SW480 (cell line): ENCODE measurements around the gene TMEM79.

Source experiments
- DNase-seq: peaks from one replicate; pipeline ENCODE4 v3.0.0-alpha.2; 2016; ENCODE audit warnings: low spot score

TMEM79 gene

DNA sequence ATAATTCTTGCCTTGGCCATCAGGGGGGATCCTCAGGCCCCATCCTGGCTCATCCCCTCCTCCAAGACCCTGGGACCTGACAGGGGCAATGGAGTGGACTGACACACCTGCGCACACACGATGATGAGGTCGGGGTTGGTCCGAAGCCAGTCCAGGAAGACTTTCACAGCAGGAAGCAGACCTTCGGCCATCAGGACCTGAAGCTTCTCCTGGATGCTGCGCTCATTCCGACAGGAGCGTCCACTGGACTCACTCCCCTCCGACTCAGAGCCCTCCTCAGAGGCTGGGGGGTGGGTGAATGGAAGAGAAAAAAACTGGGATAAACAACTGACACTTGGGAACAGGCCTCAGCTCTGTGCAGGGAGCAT, 20.9 kb upstream of the TMEM79 start:
- no peak for DNase-seq

DNA sequence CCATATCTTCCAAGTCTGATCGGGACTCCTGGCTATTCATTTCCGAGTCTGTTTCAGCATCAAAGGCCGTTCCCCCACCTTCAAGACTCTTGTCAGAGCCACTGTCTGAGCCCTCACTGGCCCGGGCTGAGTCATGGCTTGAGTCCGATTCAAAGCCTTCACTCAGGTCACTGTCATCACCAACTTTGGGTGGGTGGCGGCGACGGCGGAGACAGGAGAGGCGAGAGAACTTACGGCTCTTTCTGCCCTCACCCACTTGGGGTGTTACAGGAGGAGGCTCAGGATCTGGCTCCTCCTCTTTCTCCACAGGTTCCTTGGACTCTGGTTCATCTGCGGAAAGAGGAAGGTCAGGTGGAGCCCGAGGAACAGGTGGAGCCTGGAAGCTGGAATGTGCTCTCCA, 18.1 kb upstream of the TMEM79 start:
- DNase-seq, result no peak

DNA sequence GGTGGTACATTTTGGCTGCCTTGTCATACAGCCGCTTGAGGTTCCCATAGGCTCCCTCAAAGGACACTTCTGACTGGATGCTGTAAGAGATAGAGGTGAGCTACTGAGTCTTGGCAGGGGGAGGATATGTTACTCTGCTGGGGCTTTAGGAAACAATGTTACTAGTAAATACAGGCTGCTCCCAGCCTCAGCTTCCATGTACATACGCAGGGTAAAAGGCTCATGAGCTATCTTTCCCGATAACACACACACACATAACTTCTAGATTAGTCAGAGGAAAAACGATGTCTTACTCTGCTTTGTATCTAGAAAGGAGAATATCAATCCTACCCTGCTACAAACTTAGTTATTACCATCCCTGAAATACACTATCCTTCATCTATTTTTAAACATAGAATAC, 15.8 kb upstream of the TMEM79 start:
- no peak for DNase-seq

DNA sequence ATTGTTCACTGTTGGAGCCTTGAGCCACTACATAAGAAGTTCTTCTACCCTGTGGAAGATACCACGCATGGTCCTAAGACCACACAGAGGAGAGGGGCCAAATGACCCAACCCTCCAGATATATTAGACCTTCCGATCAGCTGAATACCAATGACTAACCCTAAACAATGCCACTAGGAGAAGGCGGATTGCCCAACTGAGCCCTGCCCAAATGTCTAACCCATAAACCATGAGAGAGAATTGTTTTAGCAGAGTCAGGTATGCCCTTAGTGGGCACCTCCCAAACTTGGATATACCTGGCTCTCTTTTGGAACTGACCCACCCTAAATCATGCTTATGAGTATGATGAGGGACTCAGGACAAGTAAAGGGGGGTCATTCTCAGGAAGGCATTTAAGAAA, 13.8 kb upstream of the TMEM79 start:
- no peak for DNase-seq

DNA sequence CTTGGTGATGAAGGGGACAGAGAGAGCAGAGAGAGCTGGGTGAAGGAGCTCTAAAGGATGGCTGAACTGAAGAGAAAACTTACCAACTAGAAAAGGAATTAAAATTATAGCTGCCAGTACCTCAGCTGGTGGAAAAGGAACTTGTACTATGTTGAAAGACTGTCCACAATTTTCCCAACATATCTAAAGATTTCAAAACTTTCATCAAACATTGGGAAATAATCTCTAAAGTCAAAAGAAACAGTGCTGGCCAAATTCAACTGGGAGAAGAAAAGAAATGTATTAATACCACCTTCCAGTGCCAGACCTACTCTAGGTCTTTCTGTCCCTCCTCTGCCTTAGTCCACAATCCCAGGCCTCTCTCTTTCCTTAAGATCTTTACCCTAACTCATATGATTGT, 7.6 kb upstream of the TMEM79 start:
- no peak for DNase-seq

DNA sequence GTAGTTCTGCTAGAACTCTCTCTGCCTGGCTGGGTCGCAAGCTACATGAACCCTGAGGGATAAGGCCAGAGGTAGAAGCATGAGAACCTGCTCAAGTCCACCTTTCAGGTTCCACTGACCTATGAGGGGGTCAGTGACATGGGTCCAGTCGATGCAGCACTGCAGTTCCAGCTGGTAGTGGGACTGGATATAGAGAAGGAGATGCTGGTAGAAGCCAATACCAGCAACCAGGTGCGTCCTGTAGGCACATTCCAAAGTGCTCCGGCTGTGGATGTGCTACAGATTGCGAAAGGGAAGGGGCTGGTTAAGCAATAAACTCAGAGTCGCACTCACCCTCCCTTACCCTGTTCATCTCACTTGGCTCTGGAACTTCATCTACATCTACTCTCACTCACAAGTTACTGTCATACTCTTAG, 7.2 kb upstream of the TMEM79 start:
- DNase-seq, result no peak

DNA sequence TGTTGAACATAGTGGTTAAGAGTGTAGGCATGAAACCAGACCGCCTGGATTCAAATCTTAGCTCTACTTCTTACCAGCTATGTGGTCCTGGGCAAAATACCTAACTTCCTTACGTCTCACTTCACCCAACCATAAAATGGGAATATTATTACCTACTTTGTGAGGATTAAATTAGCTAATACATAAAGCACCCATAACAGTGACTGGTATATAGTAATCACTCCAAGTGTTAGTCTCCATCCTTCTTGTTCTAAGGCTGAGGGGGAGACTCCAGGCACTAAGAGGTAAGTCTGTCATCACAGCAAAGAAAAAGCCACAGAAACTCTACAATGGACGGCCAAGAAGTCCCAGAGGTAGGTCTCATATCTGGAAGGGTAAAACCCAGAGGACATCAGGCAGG, 4.3 kb upstream of the TMEM79 start:
- no peak for DNase-seq

DNA sequence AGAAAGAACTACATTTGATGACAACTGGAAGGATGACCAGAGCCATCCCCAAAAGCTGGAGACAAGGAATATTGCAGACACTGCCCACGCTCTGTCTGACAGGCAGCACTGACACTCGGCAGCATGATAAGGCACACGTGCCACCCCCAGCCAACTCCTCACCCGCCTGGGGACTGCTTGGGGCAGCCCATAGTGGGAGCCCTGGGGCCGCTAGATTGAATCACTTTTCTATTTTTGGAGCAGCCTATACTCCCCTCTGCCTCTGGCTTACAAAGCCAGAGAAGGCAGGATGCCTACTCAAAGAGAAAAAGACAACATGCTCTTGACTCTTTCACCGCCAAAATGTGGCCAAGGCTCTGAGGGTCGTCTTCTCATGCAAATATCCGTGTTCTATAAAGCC, 2.8 kb upstream of the TMEM79 start:
- DNase-seq, result no peak

DNA sequence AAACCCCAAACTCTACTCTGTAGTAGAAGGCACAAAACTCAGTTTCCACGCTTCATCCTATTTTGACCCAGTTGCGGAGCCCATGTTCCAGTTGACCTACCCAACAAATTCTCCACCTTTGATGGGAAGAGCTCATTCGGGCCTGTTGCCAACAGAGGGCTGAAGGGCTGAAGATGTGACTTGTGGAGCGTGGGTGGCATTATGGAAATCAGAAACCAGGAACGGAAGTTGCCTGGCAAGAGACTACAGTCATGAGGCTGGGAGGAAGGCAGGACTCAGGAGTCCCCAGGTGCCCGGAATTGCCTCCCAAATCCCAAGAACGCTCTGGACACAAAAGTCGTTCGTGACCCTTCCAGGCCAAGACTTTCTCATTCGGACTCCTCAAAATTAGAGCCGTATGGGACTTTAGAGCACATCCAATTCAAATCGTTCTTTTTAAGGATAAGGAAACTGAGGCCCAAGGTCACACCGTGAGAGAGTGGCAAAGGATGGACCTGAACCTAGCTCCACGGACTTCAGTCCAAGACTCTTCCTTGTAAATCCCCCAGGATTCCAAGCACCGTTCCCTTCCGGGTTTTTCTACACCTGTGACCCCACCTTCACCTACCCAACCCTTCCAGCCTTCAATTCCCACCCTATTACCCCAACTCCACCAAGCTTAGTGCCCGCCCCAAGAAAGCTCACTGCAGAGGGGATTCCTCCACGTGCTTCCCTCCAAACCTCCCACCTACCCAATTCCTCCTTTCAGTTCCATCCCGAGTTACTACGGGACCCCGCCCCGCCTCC, 2.2 kb upstream of the TMEM79 start:
- DNase-seq, result peak; percentile 72

DNA sequence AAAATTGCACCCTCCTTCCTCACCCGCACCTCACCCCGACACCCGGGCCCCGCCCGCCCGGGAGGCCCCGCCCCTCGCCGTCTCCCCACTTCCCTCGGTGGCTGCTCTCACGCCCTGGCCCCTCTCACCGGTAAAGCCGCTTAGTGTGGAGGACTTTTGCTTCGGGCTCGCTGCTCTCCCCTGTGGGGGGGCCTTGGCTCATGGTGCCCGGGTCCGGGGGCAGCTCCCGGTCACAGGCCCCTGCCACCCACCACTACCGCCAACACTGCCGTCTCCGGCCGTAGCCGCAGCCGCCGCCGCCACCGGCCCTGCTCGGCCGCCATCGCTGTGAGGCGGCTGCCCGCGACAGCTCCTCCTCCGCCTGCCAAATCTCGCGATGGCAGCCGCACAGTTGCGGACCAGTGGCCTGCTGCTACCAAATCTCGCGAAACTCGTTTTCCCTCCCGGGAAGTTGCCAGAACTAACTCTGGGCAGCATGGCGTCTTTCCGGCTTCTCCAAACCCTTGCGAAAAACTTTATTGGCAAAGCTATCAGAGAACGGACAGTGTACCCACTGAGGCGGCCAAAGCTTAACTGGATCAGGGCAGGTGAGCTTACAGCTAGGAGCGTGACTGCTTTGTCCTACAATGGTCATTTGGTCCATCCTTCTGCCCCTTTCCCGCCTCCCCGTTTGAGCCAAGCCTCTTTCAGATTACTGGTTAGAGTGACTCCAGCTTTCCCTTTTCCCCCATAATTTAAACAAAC, 1.5 kb upstream of the TMEM79 start, which contains the start of gene SMG5:
TSS of gene SMG5 (minus strand) at position 347 of the 744 bp plus-strand sequence. CDS start at position 202, 145 bp downstream.
- peak; percentile 98 for DNase-seq

DNA sequence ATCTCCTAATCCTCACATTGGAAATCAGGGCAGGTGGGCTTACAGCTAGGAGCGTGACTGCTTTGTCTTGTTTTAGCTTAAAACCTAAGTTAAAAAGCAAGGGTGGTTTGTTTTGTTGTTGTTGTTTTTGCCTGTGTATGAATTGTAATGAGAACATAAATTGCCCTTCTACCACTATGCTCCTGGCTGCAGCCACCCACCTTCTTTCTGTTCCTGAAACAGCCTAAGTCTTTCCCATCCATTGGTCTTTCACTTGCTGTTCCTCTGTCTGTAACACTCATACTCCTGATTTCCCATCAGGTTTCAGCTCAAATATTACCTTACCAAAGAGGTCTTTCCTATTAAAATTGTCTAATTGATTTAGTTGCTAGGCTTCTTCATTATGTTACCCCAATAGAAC, 604 bp upstream of the TMEM79 start:
- DNase-seq, result no peak

DNA sequence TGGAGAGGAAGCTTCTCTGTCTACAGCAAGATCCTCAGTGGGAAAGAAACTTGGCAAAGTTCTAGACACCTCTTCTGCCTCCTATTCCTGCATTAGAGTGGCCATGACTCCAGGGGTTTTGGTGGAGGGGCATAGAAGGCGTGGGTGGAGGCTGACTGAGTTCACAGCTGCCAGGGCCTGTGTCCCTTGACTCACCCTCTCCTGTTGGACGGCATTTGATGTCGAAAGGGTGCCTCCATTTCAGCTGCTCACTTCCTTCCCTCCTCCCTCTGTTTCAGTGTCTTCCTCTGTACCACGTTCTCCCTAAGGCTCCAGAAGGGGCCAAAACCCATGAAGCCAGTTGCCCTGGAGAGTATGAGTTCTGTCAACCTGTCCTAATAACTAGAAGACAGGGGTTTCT, 632 bp downstream of the TMEM79 start:
- DNase-seq, result no peak

DNA sequence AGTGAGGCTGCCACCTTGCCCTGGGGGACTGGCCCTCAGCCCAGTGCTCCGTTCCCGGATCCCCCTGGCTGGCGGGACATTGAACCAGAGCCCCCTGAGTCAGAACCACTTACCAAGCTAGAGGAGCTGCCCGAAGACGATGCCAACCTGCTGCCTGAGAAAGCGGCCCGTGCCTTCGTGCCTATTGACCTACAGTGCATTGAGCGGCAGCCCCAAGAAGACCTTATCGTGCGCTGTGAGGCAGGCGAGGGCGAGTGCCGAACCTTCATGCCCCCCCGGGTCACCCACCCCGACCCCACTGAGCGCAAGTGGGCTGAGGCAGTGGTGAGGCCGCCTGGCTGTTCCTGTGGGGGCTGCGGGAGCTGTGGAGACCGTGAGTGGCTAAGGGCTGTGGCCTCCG, 1.3 kb downstream of the TMEM79 start:
- DNase-seq, result no peak

DNA sequence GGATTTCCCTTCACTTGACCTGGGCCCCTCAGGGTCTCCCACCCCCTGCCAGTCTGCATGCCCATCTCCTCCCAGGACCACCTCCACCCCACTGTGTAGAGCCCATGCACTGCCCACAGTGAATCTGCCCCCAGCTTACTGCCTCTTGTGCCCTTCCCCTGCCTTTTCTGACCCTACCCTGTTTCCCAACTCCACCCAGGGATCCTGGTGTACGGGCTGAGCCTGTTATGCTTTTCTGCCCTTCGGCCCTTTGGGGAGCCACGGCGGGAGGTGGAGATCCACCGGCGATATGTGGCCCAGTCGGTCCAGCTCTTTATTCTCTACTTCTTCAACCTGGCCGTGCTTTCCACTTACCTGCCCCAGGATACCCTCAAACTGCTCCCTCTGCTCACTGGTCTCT, 1.9 kb downstream of the TMEM79 start:
- DNase-seq, result no peak

DNA sequence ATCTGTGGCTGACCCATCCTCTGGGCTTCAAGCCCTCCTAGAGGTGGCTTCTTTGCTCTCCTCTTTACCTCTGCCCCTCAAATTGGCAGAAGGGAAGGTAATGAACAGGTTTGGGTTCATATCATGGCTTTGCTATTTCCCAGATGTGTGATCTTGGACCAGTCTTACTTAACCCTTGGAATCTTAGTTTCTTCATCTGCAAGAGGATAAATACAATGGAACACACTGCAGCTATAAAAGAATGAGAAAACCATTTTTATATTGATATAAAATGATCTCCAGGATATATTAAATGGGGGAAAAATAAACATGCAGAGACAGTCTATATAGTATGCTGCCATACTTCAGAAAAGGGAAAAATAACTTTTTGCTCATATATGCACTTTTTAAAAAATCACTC, 5.7 kb downstream of the TMEM79 start:
- no peak for DNase-seq

DNA sequence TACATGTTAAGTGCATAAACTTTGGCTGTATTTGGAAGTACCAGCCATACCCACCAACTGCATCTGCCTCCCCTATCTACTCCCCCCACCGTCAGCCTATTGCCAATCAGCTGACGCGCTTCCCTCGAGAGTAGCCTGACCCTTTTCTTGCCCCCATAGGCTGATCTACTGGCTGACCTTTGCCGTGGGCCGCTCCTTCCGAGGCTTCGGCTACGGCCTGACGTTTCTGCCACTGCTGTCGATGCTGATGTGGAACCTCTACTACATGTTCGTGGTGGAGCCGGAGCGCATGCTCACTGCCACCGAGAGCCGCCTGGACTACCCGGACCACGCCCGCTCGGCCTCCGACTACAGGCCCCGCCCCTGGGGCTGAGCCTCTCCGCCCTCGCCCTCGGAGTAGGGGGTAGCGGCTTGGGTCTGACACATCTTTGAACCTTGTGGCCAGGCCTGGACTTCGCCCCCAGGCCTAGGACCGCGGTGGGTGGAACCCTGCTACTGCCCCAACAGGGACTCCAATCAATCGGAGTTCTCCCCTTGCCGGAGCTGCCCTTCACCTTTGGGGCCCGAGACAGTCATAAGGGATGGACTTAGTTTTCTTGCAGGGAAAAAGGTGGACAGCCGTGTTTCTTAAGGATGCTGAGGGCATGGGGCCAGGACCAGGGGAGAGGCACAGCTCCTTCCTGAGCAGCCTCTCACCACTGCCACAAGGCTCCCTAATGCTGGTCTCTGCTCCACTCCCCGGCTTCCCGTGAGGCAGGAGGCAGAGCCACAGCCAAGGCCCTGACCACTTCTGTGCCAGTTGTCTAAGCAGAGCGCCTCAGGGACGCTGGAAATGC, 7.3 kb downstream of the TMEM79 start:
- DNase-seq, result peak; percentile 81

DNA sequence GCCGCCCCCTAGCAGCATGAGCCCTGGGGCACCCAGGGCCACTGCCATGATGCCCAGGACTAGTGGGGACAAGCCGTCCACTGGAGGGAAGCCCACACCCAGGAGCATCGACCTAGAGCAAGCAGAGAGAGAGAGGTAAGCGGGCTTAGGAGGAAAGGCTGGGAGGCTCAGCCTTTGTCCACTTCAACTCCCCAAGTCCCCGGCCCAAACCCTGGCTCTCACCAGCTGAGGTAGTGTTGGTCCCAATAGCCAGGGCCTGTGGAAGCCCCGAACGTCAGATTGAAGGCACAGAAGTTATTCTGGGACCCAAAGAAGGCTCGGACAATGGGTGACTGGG, 8.9 kb downstream of the TMEM79 start:
- no peak for DNase-seq

DNA sequence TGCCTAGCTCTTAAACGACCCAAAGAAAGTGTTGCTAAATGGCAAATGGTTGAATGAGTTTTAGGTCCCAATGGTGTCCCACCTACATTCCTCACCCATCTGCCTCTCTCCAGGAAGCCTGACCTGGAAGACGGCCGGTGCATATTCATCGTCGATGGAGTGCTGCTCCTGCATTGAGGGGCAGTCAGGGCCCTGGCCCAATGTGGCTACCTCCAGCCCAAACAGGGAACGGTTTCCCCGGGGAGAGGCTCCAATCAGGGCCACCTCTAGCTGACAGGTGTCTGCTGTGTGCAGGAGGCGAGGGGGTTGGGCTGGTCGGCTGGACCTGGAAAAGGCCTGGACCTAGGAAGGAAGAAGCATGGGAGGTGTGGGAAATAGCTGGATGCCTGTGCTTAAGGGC, 9.8 kb downstream of the TMEM79 start:
- no peak for DNase-seq

DNA sequence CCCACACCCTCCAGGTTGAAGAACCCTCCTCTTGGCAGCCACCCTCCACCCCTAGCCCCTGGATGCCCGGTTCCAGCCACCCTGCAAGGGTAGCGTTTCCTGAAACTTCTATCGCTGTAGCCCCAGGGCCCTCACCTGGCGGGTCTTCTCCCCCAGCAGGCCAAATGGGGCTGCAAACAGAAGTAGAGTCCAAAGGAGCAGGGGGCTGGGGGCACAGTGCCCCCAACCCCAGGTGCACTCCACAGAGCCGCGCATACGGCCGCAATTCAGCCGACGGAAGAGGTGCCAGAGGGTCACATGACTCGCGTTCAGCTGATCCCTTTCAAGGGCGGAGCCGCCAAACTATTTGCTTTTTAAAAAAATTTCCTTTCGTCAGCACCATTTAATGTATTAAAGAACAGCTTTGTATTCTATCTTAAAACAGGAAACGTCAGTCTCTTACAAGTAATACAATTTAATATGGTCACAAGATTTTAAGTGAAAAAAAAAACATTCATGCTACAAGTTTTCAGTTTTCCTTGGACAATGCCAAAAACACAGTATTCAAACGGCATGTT, 11.3 kb downstream of the TMEM79 start, which contains the start of gene GLMP:
TSS of gene GLMP (minus strand) at position 289 of the 557 bp plus-strand sequence. CDS start at position 255, 34 bp downstream.
- peak; percentile 41 for DNase-seq

DNA sequence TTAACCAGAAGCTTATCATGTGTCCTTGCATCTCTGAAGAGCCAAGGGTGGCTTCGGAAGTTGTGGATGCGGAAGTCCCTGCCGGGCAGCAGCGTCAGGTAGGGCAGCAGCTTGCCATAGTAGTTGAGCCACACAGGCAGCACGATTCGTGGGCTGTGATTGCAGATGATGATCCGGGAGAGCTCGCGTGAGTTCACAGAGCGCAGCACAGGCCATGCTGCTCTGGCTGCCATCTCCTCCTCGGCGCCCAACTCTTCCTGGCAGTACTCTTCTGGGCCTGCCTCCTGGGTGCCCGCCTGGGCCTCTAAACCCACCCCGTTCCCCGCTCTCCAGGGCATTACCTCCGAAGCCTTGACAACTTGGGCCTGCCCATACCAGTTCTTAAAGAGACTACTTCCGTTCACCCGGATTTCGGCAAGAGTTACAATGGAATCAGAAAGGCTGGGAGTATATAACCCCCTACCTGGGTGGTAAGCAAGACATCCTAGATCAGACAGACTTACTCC, 14.8 kb downstream of the TMEM79 start, which contains the start of gene VHLL:
TSS of gene VHLL (minus strand) at position 456 of the 506 bp plus-strand sequence. CDS start at position 338, 118 bp downstream.
- no peak for DNase-seq

DNA sequence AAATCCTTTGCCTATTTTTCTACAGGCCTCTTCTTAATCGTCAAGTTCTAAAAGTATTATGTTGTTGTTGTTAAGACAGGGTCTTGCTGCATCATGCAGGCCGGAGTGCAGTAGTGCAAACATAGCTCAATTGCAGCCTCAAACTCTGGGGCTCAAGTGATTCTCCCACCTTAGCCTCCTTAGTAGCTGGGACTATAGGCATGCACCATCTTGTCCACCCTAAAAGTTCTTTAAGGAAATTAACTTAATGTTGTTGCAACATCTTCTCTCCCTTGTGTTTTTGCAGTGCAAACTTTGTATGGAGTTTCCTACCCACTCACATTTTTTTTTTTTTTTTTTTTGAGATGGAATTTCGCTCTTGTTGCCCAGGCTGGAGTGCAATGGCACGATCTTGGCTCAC, 19.1 kb downstream of the TMEM79 start:
- no peak for DNase-seq

DNA sequence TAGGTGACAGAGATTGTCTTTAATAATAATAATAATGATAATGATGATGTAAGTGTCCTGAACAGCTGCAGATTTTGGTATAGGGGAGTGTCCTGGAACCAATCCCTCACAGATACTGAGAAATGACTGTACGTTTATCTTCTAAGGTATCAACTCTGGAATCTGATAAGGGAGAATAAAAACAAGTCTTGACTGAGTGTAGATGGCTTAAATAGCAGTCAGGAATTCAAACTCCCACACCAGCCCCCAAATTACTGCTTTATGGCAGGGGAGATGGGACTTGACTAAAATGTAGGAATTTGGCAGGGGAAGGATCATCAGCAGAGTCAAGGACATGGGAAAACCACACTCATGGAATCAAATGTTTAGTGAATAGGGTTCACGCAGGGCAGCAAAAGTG, 21.1 kb downstream of the TMEM79 start:
- no peak for DNase-seq
